ENCODE measurements around the gene KCNMB2.

The KCNMB2 gene

GRCh38 chr3:178646186-178646862, 110.1 kb downstream of the KCNMB2 start:
- DNase-seq (ENCODE audit: low read depth): no peak

- DNase-seq (ENCODE audit: low read depth): no peak
Observed at GRCh38 chr3:178655488-178655887, 119.3 kb downstream of the KCNMB2 start.

DNA sequence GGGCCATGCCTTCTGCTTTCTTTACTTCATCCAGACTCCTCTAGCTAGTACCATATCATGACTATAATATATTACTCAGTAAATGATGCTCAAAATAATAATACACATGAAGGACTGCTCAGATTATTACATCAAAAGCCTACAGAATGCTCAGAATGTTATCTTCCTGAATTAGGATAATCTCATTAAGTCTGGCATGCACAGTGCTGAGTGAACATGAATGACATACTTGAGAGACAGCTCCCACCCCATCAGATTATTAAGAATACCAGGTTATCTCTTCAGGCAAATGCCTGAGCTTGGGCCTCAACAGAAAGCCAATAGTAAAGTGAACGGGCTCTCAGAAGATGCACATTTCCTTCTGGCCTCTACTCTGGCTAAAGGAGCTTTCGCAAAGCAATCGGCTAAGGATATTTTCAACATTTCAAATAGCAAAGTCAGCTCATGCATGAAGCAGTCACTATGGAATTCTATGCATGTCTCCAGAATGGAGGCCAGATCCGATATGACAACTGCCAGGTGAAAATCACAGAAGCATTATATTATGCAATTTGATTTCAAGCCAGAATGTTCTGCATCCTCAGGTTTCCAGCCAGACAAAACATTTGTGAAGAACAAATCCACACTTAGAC, 122.6 kb downstream of the KCNMB2 start:
- no peak for DNase-seq (ENCODE audit: low read depth)

DNA sequence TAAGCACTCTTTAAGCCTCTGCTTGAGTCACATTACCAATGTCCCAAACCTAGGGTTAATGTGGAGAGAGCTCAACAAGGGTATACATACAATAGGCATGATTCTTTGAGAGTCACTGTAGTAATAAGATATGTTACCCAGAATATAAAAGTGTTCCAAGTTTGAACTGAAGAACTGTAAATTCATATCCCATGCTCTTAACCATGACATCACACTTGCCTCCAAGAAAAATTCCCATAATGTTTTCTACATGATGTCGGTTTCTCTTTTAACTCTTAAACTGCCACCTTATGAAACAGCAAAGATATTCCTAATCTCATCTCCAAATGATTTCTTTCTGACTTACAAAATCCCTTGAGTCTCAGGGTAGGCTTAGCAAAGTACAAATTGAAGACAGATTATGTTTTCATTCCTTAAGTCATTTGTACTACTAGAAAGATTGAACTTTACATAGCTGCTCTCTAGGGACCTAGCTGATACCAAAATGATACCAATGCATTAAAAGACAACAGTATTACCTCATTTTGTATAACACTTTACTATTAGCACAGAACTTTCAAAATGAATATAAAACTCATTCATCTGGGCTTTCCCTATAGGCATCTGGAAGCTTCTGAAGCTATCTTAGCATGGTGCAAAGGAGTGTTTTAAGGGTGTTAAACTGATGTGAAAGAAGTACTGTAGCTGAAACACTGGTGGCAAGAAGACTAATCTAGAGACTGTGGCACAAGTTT, 127.1 kb downstream of the KCNMB2 start:
- DNase-seq (ENCODE audit: low read depth): no peak

- DNase-seq (ENCODE audit: low read depth): no peak
Observed at GRCh38 chr3:178665747-178666146, 129.5 kb downstream of the KCNMB2 start.

DNA sequence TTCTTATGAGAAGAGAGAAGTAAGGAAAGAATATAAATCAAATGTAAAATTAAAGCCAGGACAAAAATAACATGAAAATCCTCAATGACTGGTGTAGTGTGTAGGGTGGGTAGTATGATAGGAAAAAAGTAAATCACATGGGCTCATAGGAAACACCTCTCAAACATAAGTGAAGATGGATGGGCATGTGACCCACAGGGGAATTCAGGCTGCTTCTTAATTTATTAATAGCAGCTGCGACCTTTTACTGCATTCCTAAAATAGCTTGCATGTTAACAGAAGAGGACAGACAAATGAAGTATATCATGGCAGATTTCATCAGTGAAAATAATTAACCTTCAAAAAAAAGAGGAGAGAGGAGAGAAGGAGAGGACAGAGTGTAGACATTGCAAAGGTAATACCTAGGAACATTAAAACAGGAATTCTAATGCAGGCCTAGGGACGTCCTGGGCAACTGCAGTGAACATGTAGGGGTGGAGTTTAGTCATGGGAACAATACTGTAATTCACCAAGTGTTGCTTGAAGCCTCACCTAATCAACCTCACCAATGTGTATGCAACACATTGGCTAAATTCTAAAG, 132.9 kb downstream of the KCNMB2 start:
- no peak for DNase-seq (ENCODE audit: low read depth)

DNA sequence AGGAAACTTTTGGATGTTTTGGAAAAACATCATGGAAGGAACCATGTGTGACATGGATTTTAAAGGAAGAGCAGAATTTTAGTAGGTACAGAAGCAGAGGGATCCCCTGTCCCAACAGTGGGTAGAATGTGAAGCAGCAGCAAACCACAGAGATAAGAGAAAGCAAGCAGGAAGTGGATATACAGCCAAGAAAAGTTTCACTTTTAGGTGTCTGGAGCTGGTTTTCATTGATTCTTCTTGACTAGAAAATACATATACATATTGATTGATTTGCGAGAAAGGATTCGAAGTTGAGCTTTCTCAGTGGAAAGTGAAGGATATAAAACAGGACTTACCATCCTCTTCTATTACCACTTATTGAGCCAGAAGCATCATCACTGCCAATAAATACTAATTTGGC, 133.5 kb downstream of the KCNMB2 start:
- no peak for DNase-seq (ENCODE audit: low read depth)

- no peak for DNase-seq (ENCODE audit: low read depth)
Observed at GRCh38 chr3:178671377-178671776, 135.1 kb downstream of the KCNMB2 start.

- no peak for DNase-seq (ENCODE audit: low read depth)
Observed at GRCh38 chr3:178671791-178672190, 135.6 kb downstream of the KCNMB2 start.

- DNase-seq (ENCODE audit: low read depth): no peak
Observed at GRCh38 chr3:178672275-178672674, 136.0 kb downstream of the KCNMB2 start.

- no peak for DNase-seq (ENCODE audit: low read depth)
Observed at GRCh38 chr3:178673529-178673928, 137.3 kb downstream of the KCNMB2 start.

DNA sequence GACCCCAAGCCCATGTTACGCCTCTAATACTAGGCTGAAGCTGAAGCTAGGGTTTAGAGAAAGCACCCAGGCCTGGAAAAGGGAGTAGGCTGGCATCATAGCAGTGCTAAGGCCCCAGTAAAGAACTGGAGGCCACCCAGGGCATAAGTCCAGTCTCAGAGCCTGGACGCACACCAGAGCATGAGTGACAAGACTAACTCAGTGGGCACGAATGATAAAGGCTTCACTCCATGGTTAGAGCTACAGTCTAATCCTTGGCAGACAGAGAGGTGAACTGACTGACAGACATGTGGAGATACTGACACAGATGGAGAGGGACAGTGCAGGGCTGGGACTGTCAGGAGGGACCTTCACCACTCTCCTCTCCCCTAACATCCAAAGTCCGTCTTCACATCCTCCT, 139.8 kb downstream of the KCNMB2 start:
- DNase-seq (ENCODE audit: low read depth): no peak

DNA sequence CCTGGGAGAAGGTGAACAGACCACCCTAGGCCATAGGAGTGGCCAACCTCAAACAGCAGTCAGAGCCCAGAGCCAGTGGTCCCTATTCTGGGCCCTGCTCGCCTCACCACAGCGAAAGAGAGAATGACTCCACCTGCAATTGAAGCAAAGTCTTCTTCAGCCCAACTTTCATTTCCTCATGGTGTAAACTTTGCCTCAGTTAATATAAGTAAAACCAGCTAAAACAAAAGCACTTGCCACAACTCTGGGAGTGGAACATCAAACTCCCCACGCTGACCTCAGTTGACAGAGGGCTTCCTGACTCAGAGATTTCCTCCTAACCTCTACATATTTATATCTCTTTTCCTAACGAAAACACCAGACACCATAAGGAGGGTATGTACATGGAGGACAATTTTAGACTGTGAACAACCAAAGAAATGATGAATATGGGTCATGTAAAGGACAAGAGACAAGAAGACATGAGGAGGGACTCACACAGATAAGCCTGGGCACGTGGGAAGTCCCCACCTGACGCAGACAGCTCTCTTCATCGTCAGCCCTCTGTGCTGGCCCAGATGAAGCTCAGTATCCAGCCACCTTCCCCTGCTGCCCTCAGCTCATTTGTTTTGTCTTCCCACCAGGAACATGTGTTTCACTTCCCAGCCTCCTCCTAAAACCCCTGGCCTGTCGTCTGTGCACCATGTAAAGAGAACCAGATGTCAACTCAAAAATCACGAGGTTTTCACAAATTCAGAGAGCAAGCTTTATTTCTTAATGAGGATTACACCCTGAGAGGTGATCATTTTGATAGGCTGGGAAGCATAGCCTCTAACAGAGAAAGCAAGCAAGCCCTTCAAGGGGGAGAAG, 140.9 kb downstream of the KCNMB2 start:
- no peak for DNase-seq (ENCODE audit: low read depth)

DNA sequence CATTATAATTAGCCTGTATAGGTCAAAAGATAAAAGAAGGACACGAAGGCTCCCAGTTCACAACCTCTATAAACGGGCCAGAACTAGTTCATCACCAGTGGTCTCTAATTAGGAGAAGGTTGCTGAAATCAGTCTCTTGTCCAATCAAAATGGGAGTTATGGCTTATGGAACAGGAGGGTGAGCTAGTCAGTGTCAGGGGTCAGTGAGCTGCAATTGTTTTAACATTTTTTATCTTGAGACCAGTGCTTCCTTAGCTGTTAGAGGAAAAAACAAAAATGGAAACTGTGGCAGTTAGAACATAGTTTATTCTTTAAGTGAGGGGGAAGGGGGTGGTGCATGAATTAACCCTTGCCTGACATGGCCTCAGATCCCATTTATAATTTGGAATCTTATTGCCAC, 141.7 kb downstream of the KCNMB2 start:
- DNase-seq (ENCODE audit: low read depth): no peak

- DNase-seq (ENCODE audit: low read depth): no peak
Observed at GRCh38 chr3:178680037-178680436, 143.8 kb downstream of the KCNMB2 start.

DNA sequence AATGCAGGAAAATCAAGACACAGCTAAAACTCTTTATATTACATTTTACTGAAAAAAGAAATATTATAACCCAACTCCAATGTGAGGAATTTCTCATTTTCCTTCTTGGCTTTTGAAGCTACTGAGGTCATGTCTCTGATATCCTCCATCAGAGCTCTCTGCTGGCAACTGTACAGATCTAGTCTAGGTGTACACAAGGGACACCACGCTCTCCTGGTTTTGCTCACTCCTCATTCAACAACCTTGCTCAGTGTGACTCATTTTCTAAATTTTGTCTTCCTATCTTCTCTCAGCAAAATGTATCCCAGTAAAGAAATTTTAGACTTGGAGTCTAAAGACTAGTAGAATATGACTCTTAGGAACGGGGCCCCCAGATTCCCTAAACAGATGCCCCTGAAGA, 144.3 kb downstream of the KCNMB2 start:
- DNase-seq (ENCODE audit: low read depth): no peak

DNA sequence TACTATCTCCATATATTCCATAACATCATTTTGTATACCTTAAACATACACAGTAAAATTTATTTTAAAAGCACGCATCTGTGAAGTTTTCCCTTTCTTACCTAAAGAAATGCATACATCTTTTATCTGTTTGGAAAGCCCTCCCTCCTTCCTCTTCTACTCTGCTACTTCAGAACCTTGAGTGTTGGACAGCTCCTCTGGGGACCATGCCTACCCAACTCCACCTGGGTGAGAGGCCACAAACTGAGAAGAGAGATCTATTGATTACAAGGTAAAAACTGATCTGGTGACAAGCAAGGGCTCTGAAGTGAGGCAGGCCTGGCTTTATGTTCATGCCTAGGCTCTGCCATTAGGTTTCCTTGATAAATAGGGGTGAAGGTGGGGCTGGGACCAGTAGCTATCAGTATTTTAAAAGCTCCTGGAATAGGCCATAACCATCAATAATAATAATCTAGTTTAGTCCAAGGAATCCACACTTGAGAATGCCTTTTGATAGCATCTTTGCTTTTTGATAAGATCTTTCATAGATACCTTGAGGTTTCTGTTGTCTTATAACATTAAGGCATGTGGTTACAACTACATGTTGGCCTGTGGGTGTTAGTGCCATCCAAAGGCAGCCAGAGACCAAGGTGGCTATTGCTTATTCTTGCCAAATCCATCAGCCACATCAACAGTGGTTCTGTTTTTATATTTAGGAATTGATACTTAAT, 148.8 kb downstream of the KCNMB2 start:
- no peak for DNase-seq (ENCODE audit: low read depth)

GRCh38 chr3:178685591-178685906, 149.3 kb downstream of the KCNMB2 start:
- DNase-seq (ENCODE audit: low read depth): no peak

DNA sequence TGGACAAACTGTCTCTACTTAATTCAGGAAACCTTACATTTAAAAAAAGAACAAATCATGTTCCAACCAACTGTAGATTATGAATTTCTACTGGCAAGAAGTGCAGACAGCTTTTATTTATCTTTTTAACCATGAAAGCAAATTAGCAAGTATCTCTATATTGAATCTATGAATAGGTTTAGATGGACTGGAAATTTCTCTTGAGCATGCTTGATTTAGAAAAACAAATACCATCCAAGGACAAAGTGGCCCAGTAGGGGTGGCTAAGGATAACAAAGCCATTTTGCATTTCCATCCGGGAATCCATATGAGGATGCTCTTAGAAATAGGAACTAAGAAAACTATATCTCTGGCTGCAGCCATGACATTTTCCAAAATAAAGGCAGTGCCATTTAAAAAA, 150.6 kb downstream of the KCNMB2 start:
- no peak for DNase-seq (ENCODE audit: low read depth)

DNA sequence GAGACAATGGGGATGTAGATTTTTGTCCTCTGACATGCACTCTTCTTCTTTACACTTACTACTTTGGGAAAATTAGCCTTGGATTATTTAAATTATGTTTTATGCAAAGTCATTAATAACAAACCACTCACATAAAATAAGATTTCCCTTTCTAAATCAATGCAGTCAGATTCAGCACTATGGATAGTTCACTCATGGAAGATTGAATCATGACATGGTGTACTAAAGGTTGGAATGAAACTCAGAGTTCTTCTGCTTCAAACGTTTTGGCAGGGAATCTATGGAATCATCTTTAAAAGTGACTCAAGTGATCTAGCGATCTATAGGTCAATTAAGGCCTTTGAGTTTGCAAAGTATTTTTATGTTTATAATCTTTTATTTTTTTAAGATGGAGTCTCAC, 154.3 kb downstream of the KCNMB2 start:
- DNase-seq (ENCODE audit: low read depth): no peak

DNA sequence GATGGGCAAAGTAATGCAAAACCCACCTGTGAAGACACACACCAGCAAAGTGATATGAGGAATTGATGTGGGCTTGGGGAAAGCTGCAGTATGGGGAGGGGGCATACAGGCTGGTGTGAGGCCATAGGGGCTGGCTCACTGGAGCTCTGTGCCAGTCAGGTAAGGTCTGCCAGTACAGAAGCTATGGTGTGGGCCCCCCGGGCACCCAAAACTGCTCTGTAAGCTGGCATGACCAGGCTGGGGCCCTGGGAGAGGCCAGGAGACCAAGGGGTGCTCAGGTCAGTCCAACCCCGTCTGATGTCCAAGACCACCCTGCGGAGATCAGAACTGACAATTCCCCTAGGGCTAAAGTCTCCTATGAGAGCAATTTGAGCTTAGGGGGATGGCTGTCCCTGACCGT, 163.1 kb downstream of the KCNMB2 start:
- no peak for DNase-seq (ENCODE audit: low read depth)

GRCh38 chr3:178699810-178700209, 163.6 kb downstream of the KCNMB2 start:
- DNase-seq (ENCODE audit: low read depth): no peak

Measured in activated T-cell treated with anti-CD3 and anti-CD28 coated beads for 48 hours (primary cell).